Astrocyte (in vitro differentiated cells and primary cell): ENCODE data around the gene LRRTM4.

Source experiments
- EZH2 ChIP-seq: IDR thresholded peaks from 2 replicates; pipeline ENCODE4 v1.6.1; 2012; ENCODE audit warnings: mild to moderate bottlenecking, low read length, inconsistent platforms; ENCODE audit not compliant: insufficient read depth
- TF ChIP-seq, protein P1 (sequence below): IDR thresholded peaks from 2 replicates; pipeline ENCODE4 v1.5.1; 2011; ENCODE audit warnings: low read depth, mild to moderate bottlenecking, inconsistent platforms, low read length, moderate library complexity; ENCODE audit not compliant: insufficient read depth

DNA sequence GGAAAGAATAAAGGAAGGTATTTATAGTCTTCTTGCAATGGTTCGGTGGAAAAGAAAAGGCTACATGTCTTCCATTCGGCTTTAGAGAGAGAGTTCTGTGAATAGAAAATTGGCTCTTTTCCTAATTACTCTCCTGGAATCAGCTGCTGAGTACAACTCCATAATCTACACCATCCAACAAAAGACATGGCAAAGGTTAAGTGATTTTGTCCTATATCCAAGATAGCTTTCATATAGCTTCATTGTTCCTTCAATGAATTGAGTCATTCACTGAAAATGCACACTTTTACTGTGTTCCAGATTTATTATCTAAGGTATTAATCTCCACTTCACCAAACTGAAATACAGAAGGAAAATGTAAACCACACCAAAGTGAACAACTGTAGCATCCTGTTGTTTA lies 514.5 kb downstream of the LRRTM4 start:
- TF ChIP-seq, protein P1, sequence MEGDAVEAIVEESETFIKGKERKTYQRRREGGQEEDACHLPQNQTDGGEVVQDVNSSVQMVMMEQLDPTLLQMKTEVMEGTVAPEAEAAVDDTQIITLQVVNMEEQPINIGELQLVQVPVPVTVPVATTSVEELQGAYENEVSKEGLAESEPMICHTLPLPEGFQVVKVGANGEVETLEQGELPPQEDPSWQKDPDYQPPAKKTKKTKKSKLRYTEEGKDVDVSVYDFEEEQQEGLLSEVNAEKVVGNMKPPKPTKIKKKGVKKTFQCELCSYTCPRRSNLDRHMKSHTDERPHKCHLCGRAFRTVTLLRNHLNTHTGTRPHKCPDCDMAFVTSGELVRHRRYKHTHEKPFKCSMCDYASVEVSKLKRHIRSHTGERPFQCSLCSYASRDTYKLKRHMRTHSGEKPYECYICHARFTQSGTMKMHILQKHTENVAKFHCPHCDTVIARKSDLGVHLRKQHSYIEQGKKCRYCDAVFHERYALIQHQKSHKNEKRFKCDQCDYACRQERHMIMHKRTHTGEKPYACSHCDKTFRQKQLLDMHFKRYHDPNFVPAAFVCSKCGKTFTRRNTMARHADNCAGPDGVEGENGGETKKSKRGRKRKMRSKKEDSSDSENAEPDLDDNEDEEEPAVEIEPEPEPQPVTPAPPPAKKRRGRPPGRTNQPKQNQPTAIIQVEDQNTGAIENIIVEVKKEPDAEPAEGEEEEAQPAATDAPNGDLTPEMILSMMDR = no peak
- TF ChIP-seq EZH2 = no peak
